ENCODE data around the gene TBCK. TPM values are rescaled to one million over a fixed set of nuclear protein-coding genes. Genes with fewer than 3 reads are reported as not detected.

TBCK gene
- polyA plus RNA-seq, 1 of the 3 experiments (the other 2 are of a cell fraction), result 14.6 TPM

DNA sequence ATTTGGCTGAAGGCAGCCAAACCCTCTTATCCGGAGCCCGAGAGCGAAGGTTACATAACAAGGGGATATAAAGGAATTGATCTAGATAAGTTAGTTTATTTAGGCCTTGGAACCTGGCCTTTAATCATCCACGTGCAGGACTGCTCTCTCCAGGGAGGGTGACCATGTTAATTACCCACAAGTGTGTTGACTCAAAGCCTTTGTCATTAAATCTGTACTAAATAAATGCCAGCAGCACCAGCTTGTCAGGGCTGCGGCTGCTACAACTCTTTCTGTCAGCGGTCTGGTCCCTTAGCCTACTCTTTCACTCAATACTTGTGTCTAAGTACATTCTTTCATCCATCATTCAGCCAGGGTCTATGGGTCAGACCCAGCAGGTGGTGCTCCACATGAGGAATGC, 206.1 kb downstream of the TBCK start (continued):
- TF ChIP-seq, protein P1, sequence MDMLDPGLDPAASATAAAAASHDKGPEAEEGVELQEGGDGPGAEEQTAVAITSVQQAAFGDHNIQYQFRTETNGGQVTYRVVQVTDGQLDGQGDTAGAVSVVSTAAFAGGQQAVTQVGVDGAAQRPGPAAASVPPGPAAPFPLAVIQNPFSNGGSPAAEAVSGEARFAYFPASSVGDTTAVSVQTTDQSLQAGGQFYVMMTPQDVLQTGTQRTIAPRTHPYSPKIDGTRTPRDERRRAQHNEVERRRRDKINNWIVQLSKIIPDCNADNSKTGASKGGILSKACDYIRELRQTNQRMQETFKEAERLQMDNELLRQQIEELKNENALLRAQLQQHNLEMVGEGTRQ (IDR thresholded peaks at IDR 0.05; ENCODE audit: borderline replicate concordance, low read depth, low read length), result no peak
- TF ChIP-seq NRF1 (IDR thresholded peaks at IDR 0.05; ENCODE audit: low read depth, low read length) (no peak), SMC3 (IDR thresholded peaks at IDR 0.05; ENCODE audit: low read depth, low read length) (no peak), EZH2phosphoT487 (IDR thresholded peaks at IDR 0.05; ENCODE audit: borderline replicate concordance, low read depth) (no peak), FOXM1 (IDR thresholded peaks at IDR 0.05; ENCODE audit: low read depth) (no peak), TEAD4 (IDR thresholded peaks at IDR 0.05; ENCODE audit: borderline replicate concordance, insufficient read depth) (no peak), JUND (IDR thresholded peaks at IDR 0.05) (no peak)
- TF ChIP-seq, protein P2, sequence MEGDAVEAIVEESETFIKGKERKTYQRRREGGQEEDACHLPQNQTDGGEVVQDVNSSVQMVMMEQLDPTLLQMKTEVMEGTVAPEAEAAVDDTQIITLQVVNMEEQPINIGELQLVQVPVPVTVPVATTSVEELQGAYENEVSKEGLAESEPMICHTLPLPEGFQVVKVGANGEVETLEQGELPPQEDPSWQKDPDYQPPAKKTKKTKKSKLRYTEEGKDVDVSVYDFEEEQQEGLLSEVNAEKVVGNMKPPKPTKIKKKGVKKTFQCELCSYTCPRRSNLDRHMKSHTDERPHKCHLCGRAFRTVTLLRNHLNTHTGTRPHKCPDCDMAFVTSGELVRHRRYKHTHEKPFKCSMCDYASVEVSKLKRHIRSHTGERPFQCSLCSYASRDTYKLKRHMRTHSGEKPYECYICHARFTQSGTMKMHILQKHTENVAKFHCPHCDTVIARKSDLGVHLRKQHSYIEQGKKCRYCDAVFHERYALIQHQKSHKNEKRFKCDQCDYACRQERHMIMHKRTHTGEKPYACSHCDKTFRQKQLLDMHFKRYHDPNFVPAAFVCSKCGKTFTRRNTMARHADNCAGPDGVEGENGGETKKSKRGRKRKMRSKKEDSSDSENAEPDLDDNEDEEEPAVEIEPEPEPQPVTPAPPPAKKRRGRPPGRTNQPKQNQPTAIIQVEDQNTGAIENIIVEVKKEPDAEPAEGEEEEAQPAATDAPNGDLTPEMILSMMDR (IDR thresholded peaks at IDR 0.05), result no peak

DNA sequence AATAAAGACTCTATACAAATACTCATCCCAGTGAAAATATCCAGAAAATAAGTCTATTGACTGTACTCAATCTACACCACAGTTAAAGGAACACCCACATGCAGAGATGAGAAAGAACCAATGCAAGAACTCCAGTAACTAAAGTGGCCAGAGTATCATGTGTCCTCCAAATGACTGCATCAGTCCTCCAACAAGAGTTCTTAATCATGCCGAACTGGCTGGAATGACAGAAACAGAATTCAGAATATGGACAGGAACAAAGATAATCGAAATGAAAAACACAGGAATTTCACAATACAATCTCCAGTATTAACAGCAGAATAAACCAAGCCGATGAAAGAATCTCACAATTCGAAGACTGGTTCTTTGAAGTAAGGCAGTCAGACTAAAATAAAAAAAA, 210.3 kb downstream of the TBCK start:
- 89% methylated on average over 4 of the region's 4 CpGs for WGBS (ENCODE audit: low lambda C conversion rate)
- Histone ChIP-seq H3K9me3 (0 out of 2 replicates have a peak, but pooled peaks cover 3% of the 10 kb centered on the region), H3K36me3 (replicated peaks in 1 of 2; ENCODE audit: control insufficient read depth in 1 of 2, insufficient read depth in 2 of 2, low read length in 1 of 2) (peaks cover 0 to 17% of the 10 kb centered on the region in 2 experiments), H3K4me1 (ENCODE audit: control insufficient read depth in 1 of 2, insufficient read depth in 2 of 2, low read depth in 1 of 2, low read length in 1 of 2) (no peaks in the 10 kb centered on the region), H4K20me1 (ENCODE audit: insufficient read depth) (no peaks in the 10 kb centered on the region), H3K79me2 (ENCODE audit: insufficient read depth) (no peaks in the 10 kb centered on the region), H3K9me2 (no peaks in the 10 kb centered on the region), H2AFZ (ENCODE audit: low read depth) (no peak overlapping the region), H3K9ac (no peak overlapping the region), H3F3A (replicated peaks; ENCODE audit: insufficient read depth) (no peaks in the 10 kb centered on the region), H3K27me3 (ENCODE audit: insufficient read depth) (no peaks in the 10 kb centered on the region), H3K4me2 (no peak overlapping the region), H3K4me3 (ENCODE audit: low read depth in 2 of 2, low read length in 1 of 2) (no peak overlapping the region), H3K27ac (ENCODE audit: low read depth in 2 of 2, low read length in 1 of 2) (no peak overlapping the region)
- TF ChIP-seq NRF1 (IDR thresholded peaks at IDR 0.05; ENCODE audit: low read depth, low read length), result no peak
- no peak for DNase-seq
- ChIA-PET CTCF (interaction anchor here (0.6 kb wide), 1 partner anchor 20 kb away, joined by 3 read pairs; no protein-coding TSS in a partner anchor), POLR2A (no interaction called here)

DNA sequence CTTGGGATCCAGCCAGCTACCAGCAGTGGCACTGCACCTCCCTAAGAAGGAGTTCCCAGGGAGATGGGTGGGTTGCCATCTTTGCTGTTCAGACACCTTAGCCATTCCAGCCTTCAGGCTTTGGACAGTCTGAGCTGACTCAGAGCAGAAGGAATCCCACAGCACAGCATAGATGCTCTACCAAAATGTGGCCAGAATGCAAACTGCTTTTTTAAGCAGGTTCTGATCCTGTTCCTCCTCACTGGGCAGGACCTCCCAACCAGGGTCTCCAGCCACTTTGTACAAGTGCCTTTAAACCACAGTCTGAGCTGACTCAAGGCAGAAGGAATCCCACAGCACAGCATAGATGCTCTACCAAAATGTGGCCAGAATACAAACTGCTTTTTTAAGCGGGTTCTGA, 211.7 kb downstream of the TBCK start:
- no peaks in the 10 kb centered on the region for H3F3A ChIP-seq (replicated peaks; ENCODE audit: insufficient read depth)
- no peaks in the 10 kb centered on the region for H4K20me1 ChIP-seq (ENCODE audit: insufficient read depth)
- no peak overlapping the region for H3K9ac ChIP-seq
- no peak overlapping the region for H2AFZ ChIP-seq (ENCODE audit: low read depth)
- ChIA-PET CTCF (interaction anchor here (0.6 kb wide), 1 partner anchor 1445 kb away, joined by 3 read pairs; no protein-coding TSS in a partner anchor), POLR2A (no interaction called here)
- no peaks in the 10 kb centered on the region for H3K4me1 ChIP-seq (ENCODE audit: control insufficient read depth in 1 of 2, insufficient read depth in 2 of 2, low read depth in 1 of 2, low read length in 1 of 2)
- no peaks in the 10 kb centered on the region for H3K9me3 ChIP-seq
- DNase-seq, result no peak
- no peak overlapping the region for H3K4me3 ChIP-seq (ENCODE audit: low read depth in 2 of 2, low read length in 1 of 2)
- H3K36me3 ChIP-seq (replicated peaks in 1 of 2; ENCODE audit: control insufficient read depth in 1 of 2, insufficient read depth in 2 of 2, low read length in 1 of 2), result peaks cover 0 to 17% of the 10 kb centered on the region in 2 experiments
- H3K4me2 ChIP-seq, result no peak overlapping the region
- 100% methylated on average over 1 of the region's 1 CpG for WGBS (ENCODE audit: low lambda C conversion rate)
- H3K27me3 ChIP-seq (ENCODE audit: insufficient read depth), result no peaks in the 10 kb centered on the region
- H3K79me2 ChIP-seq (ENCODE audit: insufficient read depth), result no peaks in the 10 kb centered on the region
- H3K9me2 ChIP-seq, result no peaks in the 10 kb centered on the region
- H3K27ac ChIP-seq (ENCODE audit: low read depth in 2 of 2, low read length in 1 of 2), result no peak overlapping the region
- TF ChIP-seq JUND (IDR thresholded peaks at IDR 0.05), result no peak
- no peak for TF ChIP-seq POLR2AphosphoS5 (IDR thresholded peaks at IDR 0.05; ENCODE audit: low read depth, low read length)
- TF ChIP-seq GABPA (IDR thresholded peaks at IDR 0.05; ENCODE audit: low read depth), result no peak
- TF ChIP-seq EP300 (IDR thresholded peaks at IDR 0.05; ENCODE audit: borderline replicate concordance in 1 of 2, low read depth in 1 of 2, low read length in 1 of 2), result no peak
- no peak for TF ChIP-seq SMC3 (IDR thresholded peaks at IDR 0.05; ENCODE audit: low read depth, low read length)
- no peak for TF ChIP-seq RAD21 (IDR thresholded peaks at IDR 0.05; ENCODE audit: low read length)
- TF ChIP-seq GATA2 (CRISPR knock-in tag; IDR thresholded peaks at IDR 0.05), result no peak
- no peak for TF ChIP-seq TAF1 (IDR thresholded peaks at IDR 0.05; ENCODE audit: borderline replicate concordance, low read depth, low read length)
- no peak for TF ChIP-seq ELF1 (IDR thresholded peaks at IDR 0.05)
- TF ChIP-seq, protein P3, sequence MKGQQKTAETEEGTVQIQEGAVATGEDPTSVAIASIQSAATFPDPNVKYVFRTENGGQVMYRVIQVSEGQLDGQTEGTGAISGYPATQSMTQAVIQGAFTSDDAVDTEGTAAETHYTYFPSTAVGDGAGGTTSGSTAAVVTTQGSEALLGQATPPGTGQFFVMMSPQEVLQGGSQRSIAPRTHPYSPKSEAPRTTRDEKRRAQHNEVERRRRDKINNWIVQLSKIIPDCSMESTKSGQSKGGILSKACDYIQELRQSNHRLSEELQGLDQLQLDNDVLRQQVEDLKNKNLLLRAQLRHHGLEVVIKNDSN (IDR thresholded peaks at IDR 0.05; ENCODE audit: borderline replicate concordance, low read depth), result no peak
- TF ChIP-seq EZH2phosphoT487 (IDR thresholded peaks at IDR 0.05; ENCODE audit: borderline replicate concordance, low read depth), result no peak
- TF ChIP-seq FOXJ3 (CRISPR knock-in tag; IDR thresholded peaks at IDR 0.05), result no peak
- TF ChIP-seq, protein P4, sequence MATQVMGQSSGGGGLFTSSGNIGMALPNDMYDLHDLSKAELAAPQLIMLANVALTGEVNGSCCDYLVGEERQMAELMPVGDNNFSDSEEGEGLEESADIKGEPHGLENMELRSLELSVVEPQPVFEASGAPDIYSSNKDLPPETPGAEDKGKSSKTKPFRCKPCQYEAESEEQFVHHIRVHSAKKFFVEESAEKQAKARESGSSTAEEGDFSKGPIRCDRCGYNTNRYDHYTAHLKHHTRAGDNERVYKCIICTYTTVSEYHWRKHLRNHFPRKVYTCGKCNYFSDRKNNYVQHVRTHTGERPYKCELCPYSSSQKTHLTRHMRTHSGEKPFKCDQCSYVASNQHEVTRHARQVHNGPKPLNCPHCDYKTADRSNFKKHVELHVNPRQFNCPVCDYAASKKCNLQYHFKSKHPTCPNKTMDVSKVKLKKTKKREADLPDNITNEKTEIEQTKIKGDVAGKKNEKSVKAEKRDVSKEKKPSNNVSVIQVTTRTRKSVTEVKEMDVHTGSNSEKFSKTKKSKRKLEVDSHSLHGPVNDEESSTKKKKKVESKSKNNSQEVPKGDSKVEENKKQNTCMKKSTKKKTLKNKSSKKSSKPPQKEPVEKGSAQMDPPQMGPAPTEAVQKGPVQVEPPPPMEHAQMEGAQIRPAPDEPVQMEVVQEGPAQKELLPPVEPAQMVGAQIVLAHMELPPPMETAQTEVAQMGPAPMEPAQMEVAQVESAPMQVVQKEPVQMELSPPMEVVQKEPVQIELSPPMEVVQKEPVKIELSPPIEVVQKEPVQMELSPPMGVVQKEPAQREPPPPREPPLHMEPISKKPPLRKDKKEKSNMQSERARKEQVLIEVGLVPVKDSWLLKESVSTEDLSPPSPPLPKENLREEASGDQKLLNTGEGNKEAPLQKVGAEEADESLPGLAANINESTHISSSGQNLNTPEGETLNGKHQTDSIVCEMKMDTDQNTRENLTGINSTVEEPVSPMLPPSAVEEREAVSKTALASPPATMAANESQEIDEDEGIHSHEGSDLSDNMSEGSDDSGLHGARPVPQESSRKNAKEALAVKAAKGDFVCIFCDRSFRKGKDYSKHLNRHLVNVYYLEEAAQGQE (IDR thresholded peaks at IDR 0.05; ENCODE audit: low read depth, low read length), result no peak

All from SK-N-SH (cell line).